GM12865 (cell line): Measurements from ENCODE around the gene AMPD1.

Experiments used
- DNase-seq: peaks from one replicate; pipeline ENCODE4 v3.0.0; 2010; ENCODE audit warnings: low read depth
- H3K4me3 ChIP-seq: 2 replicates; pipeline ENCODE4 v1.5.1; 2011; ENCODE audit warnings: mild to moderate bottlenecking, low read depth, low read length, control low read depth
- CTCF ChIP-seq: IDR thresholded peaks from 2 replicates; pipeline ENCODE4 v1.5.1; 2011; ENCODE audit warnings: low read length, control low read depth, low read depth, inconsistent platforms; ENCODE audit not compliant: insufficient read depth; ENCODE audit errors: missing control alignments

Gene AMPD1

DNA sequence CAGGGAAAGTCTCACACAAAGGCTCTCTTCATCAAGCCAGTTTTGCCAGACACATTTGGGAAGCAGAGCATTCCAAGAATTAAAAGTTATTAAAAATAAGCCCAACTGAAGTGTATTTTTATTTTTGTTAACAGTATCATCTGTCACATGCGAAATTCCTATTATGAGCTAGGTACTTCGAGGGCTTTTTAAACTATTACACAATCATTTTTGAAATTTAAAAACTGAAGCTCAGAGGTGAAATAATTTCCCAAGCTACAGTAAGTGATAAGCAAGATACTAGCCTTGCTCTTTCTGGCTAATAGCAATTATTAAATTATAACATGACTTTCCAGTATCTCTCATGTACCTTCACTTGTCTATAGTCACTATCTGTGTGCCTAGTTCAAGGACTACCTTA lies 33.2 kb upstream of the AMPD1 start:
- no peak for DNase-seq
- TF ChIP-seq CTCF: no peak

DNA sequence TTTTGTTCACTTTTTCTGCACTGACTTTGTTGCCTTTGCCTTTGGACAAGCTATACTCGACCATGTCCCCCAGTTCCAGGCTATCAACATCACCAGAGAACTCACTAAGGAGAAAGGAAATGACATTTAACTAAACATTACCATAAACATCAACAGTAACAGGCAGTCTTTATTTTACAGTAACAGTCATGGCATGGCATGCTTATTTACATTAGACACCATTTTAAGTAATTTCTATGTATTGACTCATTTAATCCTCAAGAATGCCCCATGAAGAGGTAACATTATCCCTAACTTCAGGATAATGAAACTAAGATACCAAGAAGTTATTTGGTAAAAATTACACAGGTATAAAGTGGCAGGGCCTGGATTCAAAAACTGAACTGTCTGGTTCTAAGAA lies 29.9 kb upstream of the AMPD1 start:
- no peak for TF ChIP-seq CTCF
- no peak for DNase-seq
- H3K4me3 ChIP-seq: no peak overlapping the region

More for the DNA sequence above, 33.2 kb upstream of the AMPD1 start:
- H3K4me3 ChIP-seq: no peak overlapping the region

DNA sequence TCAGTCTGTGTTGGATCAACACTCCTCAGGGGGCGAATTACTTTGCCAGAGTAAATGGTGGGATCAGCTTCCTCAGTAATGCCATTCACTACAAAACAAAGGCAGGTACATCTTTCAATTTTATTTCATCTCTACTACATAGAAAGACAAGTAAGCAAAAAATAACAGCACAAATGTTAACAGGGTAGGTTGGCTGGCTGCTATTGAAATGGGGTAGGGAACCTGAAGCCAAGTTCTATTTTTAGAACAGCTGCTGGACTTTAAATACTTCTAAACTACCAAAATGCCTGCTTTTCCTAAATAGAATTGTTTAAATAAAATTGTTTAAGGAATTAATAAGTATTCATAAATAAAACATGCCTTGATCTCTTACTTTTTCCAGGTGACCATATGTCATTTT lies 28.6 kb upstream of the AMPD1 start:
- TF ChIP-seq CTCF: no peak
- H3K4me3 ChIP-seq: no peak overlapping the region
- DNase-seq: no peak

- TF ChIP-seq CTCF: no peak
- DNase-seq: no peak
- no peak overlapping the region for H3K4me3 ChIP-seq
Observed at GRCh38 chr1:114723457-114723856, 28.1 kb upstream of the AMPD1 start.

DNA sequence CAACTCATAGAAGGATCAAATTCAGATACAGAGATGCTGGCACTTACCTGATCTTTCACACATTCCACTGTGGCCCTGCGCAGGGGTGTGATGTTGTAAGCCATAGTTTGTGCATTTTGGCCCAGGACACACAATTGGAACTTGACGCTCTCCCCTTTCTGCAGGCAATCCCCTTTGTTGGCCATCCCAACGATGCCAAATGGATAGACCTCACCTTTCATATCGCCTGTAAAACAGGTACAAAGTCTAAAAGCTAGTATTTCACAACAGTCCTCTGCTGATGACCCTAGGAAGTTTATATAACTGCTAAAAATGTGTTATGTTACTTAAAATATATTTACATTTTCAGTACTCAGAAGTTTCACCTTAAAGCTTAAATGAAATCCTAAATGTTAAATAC lies 25.1 kb upstream of the AMPD1 start:
- no peak for TF ChIP-seq CTCF
- no peak for DNase-seq
- no peak overlapping the region for H3K4me3 ChIP-seq

- no peak overlapping the region for H3K4me3 ChIP-seq
- no peak for DNase-seq
- TF ChIP-seq CTCF: no peak
Observed at GRCh38 chr1:114719424-114719787, 24.1 kb upstream of the AMPD1 start.

DNA sequence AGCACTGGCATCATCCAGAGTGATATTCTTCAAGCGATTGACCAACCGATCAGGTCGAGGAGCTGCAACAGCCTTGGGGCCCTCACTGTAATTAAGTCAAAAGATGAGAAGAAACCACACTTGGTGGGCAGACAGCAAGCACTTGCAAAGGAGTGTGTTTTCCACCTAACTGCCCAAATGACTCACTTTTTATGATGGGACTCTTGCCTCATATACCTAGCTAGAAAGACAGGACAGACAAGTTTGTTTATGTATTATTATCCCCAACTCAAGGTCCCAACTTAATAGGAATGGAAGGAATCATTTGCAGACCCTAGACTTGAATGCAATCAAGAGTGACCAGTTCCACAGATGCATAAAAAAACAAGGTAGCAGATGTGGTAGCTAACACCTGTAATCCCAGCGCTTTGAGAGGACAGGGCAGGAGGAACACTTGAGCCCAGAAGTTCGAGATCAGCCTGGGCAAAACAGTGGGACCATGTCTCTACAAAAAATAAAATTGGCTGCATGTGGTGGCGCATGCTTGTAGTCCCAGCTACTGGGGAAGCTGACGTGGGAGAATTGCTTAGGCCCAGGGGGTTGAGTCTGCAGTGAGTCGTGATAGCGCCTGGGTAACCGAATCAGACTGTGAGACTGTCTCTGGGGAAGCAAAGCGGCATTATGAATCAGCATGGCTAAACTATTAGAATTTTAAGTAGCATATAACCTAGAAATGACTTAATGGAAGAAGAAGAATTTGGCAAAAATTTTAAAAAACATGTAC lies 23.5 kb upstream of the AMPD1 start:
- H3K4me3 ChIP-seq: no peak overlapping the region
- no peak for DNase-seq
- TF ChIP-seq CTCF: no peak
